Neural progenitor cell (in vitro differentiated cells): ENCODE measurements around the gene TMEM229B. TPM values are rescaled to one million over a fixed set of nuclear protein-coding genes. Genes with fewer than 3 reads are reported as not detected.

Experiments used
- DNase-seq: peaks from one replicate; pipeline ENCODE4 v3.0.0-alpha.2; 2016; ENCODE audit warnings: low spot score
- H2AFZ ChIP-seq: fragments of 200-600 bp; sonication (generic); replicated peaks from 2 replicates; pipeline ENCODE4 v1.6.1; 2016; ENCODE audit warnings: antibody characterized with exemption
- H3F3A ChIP-seq: fragments of 200-600 bp; sonication (generic); 2 replicates; pipeline ENCODE4 v1.6.1; 2016; ENCODE audit warnings: antibody characterized with exemption, low read depth
- H3K27ac ChIP-seq: fragments of 200-600 bp; sonication (generic); 2 replicates; pipeline ENCODE4 v1.5.1; 2016; ENCODE audit warnings: mild to moderate bottlenecking
- H3K27me3 ChIP-seq: fragments of 200-600 bp; sonication (generic); 2 replicates; pipeline ENCODE4 v1.6.1; 2016; ENCODE audit warnings: mild to moderate bottlenecking, moderate library complexity
- H3K36me3 ChIP-seq: fragments of 200-600 bp; sonication (generic); 2 replicates; pipeline ENCODE4 v1.5.1; 2016
- H3K4me1 ChIP-seq: fragments of 200-600 bp; sonication (generic); 2 replicates; pipeline ENCODE4 v1.6.1; 2016; ENCODE audit warnings: mixed run types
- H3K4me2 ChIP-seq: fragments of 200-600 bp; sonication (generic); 2 replicates; pipeline ENCODE4 v1.6.1; 2016
- H3K4me3 ChIP-seq: fragments of 200-600 bp; sonication (generic); 2 replicates; pipeline ENCODE4 v1.5.1; 2016
- H3K79me2 ChIP-seq: fragments of 200-600 bp; sonication (generic); 2 replicates; pipeline ENCODE4 v1.6.1; 2016; ENCODE audit warnings: low read depth
- H3K9ac ChIP-seq: fragments of 200-600 bp; sonication (generic); 2 replicates; pipeline ENCODE4 v1.6.1; 2016
- H3K9me3 ChIP-seq: fragments of 200-600 bp; sonication (generic); 2 replicates; pipeline ENCODE4 v1.5.1; 2016; ENCODE audit warnings: low read depth
- H4K20me1 ChIP-seq: fragments of 200-600 bp; sonication (generic); 2 replicates; pipeline ENCODE4 v1.6.1; 2016; ENCODE audit warnings: low read depth
- H3K27ac Mint-ChIP-seq: 3 replicates; pipeline ENCODE4 v1.8.0; 2021; ENCODE audit warnings: mixed read lengths
- H3K27me3 Mint-ChIP-seq: 2 replicates; pipeline ENCODE4 v1.8.0; 2022; ENCODE audit warnings: low read depth, mild to moderate bottlenecking, inconsistent platforms, moderate library complexity, mixed read lengths; ENCODE audit not compliant: insufficient read depth
- H3K36me3 Mint-ChIP-seq: 3 replicates; pipeline ENCODE4 v1.8.0; 2021; ENCODE audit warnings: mixed read lengths
- H3K4me1 Mint-ChIP-seq: 3 replicates; pipeline ENCODE4 v1.8.0; 2021; ENCODE audit warnings: mixed read lengths
- H3K4me3 Mint-ChIP-seq: 3 replicates; pipeline ENCODE4 v1.8.0; 2021; ENCODE audit warnings: mild to moderate bottlenecking, moderate library complexity, mixed read lengths
- H3K9me3 Mint-ChIP-seq: 3 replicates; pipeline ENCODE4 v1.8.0; 2020; ENCODE audit warnings: mixed read lengths
- CTCF ChIP-seq: fragments of 200-600 bp; sonication (generic); IDR thresholded peaks from 2 replicates; pipeline ENCODE4 v1.5.1; 2017; ENCODE audit warnings: antibody characterized with exemption, mild to moderate bottlenecking
- EZH2 ChIP-seq: fragments of 200-600 bp; sonication (generic); IDR thresholded peaks from 2 replicates; pipeline ENCODE4 v1.6.1; 2017; ENCODE audit warnings: antibody characterized with exemption, mild to moderate bottlenecking, moderate library complexity
- EZH2phosphoT487 ChIP-seq: fragments of 200-600 bp; sonication (generic); IDR thresholded peaks from 2 replicates; pipeline ENCODE4 v1.6.1; 2017; ENCODE audit warnings: antibody characterized with exemption
- total RNA-seq: library from RNA; depleted of rRNA; stranded (reverse); fragments of >200 nt; gene quantifications from 2 replicates; pipeline ENCODE4 v1.2.3, GENCODE V29; 2015; ENCODE audit warnings: low replicate concordance

The TMEM229B gene
- total RNA-seq, 1 donor from 2014 or later = not detected

- Mint-ChIP-seq H3K4me1 (peaks cover 5% of the 10 kb centered on the region), H3K9me3 (peaks cover 3% of the 10 kb centered on the region), H3K36me3 (no peaks in the 10 kb centered on the region), H3K4me3 (no peak overlapping the region), H3K27ac (no peak overlapping the region), H3K27me3 (peaks cover 11% of the 10 kb centered on the region)
- H3K27me3 ChIP-seq = no peaks in the 10 kb centered on the region
- no peak overlapping the region for H3K27ac ChIP-seq
- no peak for DNase-seq
- no peaks in the 10 kb centered on the region for H3K4me1 ChIP-seq
- no peak overlapping the region for H3K4me2 ChIP-seq
- H3K4me3 ChIP-seq = no peak overlapping the region
- no peaks in the 10 kb centered on the region for H3K9me3 ChIP-seq
- no peak overlapping the region for H2AFZ ChIP-seq
- H3F3A ChIP-seq = no peaks in the 10 kb centered on the region
- TF ChIP-seq EZH2 (no peak), EZH2phosphoT487 (no peak), CTCF (no peak)
- H3K9ac ChIP-seq = no peak overlapping the region
- no peaks in the 10 kb centered on the region for H3K36me3 ChIP-seq
- H4K20me1 ChIP-seq = no peaks in the 10 kb centered on the region
- H3K79me2 ChIP-seq = no peaks in the 10 kb centered on the region
Measured at GRCh38 chr14:67483579-67484285, 4.8 kb downstream of the TMEM229B start.

GRCh38 chr14:67482231-67483164 is 6.0 kb downstream of the TMEM229B start:
- TF ChIP-seq CTCF (no peak), EZH2phosphoT487 (no peak), EZH2 (no peak)
- no peaks in the 10 kb centered on the region for H3K27me3 ChIP-seq
- H3K27ac Mint-ChIP-seq = no peak overlapping the region
- no peaks in the 10 kb centered on the region for H3K9me3 ChIP-seq
- H3K27me3 Mint-ChIP-seq = peaks cover 4% of the 10 kb centered on the region
- H3K4me3 ChIP-seq = no peak overlapping the region
- H3K36me3 ChIP-seq = no peaks in the 10 kb centered on the region
- no peaks in the 10 kb centered on the region for H3K4me1 ChIP-seq
- no peak for DNase-seq
- H3K4me1 Mint-ChIP-seq = peaks cover 5% of the 10 kb centered on the region
- no peak overlapping the region for H3K4me2 ChIP-seq
- H3K36me3 Mint-ChIP-seq = no peaks in the 10 kb centered on the region
- H3F3A ChIP-seq = no peaks in the 10 kb centered on the region
- no peak overlapping the region for H3K27ac ChIP-seq
- peaks cover 3% of the 10 kb centered on the region for H3K9me3 Mint-ChIP-seq
- no peaks in the 10 kb centered on the region for H3K79me2 ChIP-seq
- no peak overlapping the region for H3K9ac ChIP-seq
- no peak overlapping the region for H2AFZ ChIP-seq
- H4K20me1 ChIP-seq = no peaks in the 10 kb centered on the region
- no peak overlapping the region for H3K4me3 Mint-ChIP-seq

GRCh38 chr14:67480011-67480410 is 8.5 kb downstream of the TMEM229B start:
- no peak for DNase-seq

More at GRCh38 chr14:67480011-67480410, 8.5 kb downstream of the TMEM229B start:
- TF ChIP-seq EZH2phosphoT487 = no peak
- TF ChIP-seq CTCF = no peak
- no peak for TF ChIP-seq EZH2
- H3K4me1 ChIP-seq = no peaks in the 10 kb centered on the region
- no peaks in the 10 kb centered on the region for H3K36me3 ChIP-seq
- H3K27me3 ChIP-seq = no peaks in the 10 kb centered on the region
- no peaks in the 10 kb centered on the region for H4K20me1 ChIP-seq
- Mint-ChIP-seq H3K4me3 (no peak overlapping the region), H3K4me1 (peaks cover 2% of the 10 kb centered on the region), H3K27me3 (peaks cover 4% of the 10 kb centered on the region), H3K9me3 (no peaks in the 10 kb centered on the region), H3K27ac (no peak overlapping the region), H3K36me3 (no peaks in the 10 kb centered on the region)
- H3K4me2 ChIP-seq = no peak overlapping the region
- H3F3A ChIP-seq = no peaks in the 10 kb centered on the region
- no peaks in the 10 kb centered on the region for H3K9me3 ChIP-seq
- no peaks in the 10 kb centered on the region for H3K79me2 ChIP-seq
- H3K27ac ChIP-seq = no peak overlapping the region
- H3K4me3 ChIP-seq = no peak overlapping the region
- no peak overlapping the region for H3K9ac ChIP-seq
- no peak overlapping the region for H2AFZ ChIP-seq
